Transverse colon (tissue), 4 donors: ENCODE results near the gene HCFC1. TPM values are rescaled to one million over a fixed set of nuclear protein-coding genes. Genes with fewer than 3 reads are reported as not detected.

Experiments
- DNase-seq: peaks from one replicate; pipeline ENCODE4 v3.0.0-alpha.2; 2019
- H3K27ac ChIP-seq, 4 donors: fragments of 200-600 bp; sonication (generic); 2 replicates each; pipeline ENCODE4 v1.5.1; 2016 to 2018; ENCODE audit warnings: inconsistent platforms in 4 of 4
- H3K27me3 ChIP-seq: fragments of 200-600 bp; sonication (generic); 2 replicates; pipeline ENCODE4 v1.5.1; 2017; ENCODE audit warnings: inconsistent platforms
- H3K36me3 ChIP-seq, 4 donors: fragments of 200-600 bp; sonication (generic); 2 replicates each; pipeline ENCODE4 v1.5.1; 2017 to 2019; ENCODE audit warnings: inconsistent platforms in 4 of 4
- H3K4me1 ChIP-seq, 4 donors: fragments of 200-600 bp; sonication (generic); 2 replicates each; pipeline ENCODE4 v1.5.1; 2017 to 2020; ENCODE audit warnings: inconsistent platforms in 4 of 4
- H3K4me3 ChIP-seq, 4 donors: fragments of 200-600 bp; sonication (generic); 1 replicate in 1 of 4; 2 replicates in 3 of 4; pipeline versions ENCODE4 v1.5.1 to v1.6.1; 2017 to 2019; ENCODE audit warnings: inconsistent platforms in 4 of 4
- H3K9me3 ChIP-seq, 2 donors: fragments of 200-600 bp; sonication (generic); 2 replicates each; pipeline ENCODE4 v1.5.1; 2017 to 2019; ENCODE audit warnings: inconsistent platforms in 2 of 2
- CTCF ChIP-seq, 5 experiments: fragments of 200-600 bp in 3 of 5; fragments of 450-650 bp in 2 of 5; sonication (generic) in 3 of 5; IDR thresholded peaks; 1 replicate in 2 of 5; 2 replicates in 3 of 5; pipeline ENCODE4 v1.5.1; 2016 to 2017; ENCODE audit warnings: antibody characterized with exemption in 5 of 5, inconsistent platforms in 3 of 5, mild to moderate bottlenecking in 2 of 5, moderate library complexity in 1 of 5
- EP300 ChIP-seq: sonication (generic); formaldehyde crosslinking; IDR thresholded peaks from one replicate; pipeline ENCODE4 v1.6.1; 2017; ENCODE audit warnings: antibody characterized with exemption, low read depth
- POLR2A ChIP-seq: fragments of 450-650 bp; IDR thresholded peaks from one replicate; pipeline ENCODE4 v1.6.1; 2016; ENCODE audit warnings: antibody characterized with exemption, mild to moderate bottlenecking, moderate library complexity
- POLR2AphosphoS5 ChIP-seq, 3 donors: sonication (generic); formaldehyde crosslinking; IDR thresholded peaks; one replicate each; pipeline ENCODE4 v1.6.1; 2016; ENCODE audit warnings: antibody characterized with exemption in 3 of 3
- WGBS, 2 donors: methylation state at CpG; one replicate each; pipeline ENCODE4 v1.1.5; 2018; ENCODE audit warnings: low coverage in 1 of 2; 5-methylcytosine and 5-hydroxymethylcytosine counted together
- in situ Hi-C, 4 donors: fragments of 200-750 bp; cut with MboI; loops; one replicate each; pipeline versions ENCODE4 v1.15.0 to v1.15.1; 2017; ENCODE audit warnings: low sequenced_read_pairs in 3 of 4, low pct_ligation_motif_present in 1 of 4, low pct_unique_long_range_greater_than_20kb in 1 of 4
- intact Hi-C: fragments of 100-400 bp; cut with DNase I; formaldehyde crosslinking; loops from one replicate; pipeline ENCODE4 v1.15.1; 2023; ENCODE audit warnings: low total_unique reads
- total RNA-seq, 4 donors: library from RNA; depleted of rRNA; stranded (reverse); fragments of >200 nt; gene quantifications; one replicate each; pipeline ENCODE4 v1.1.0, GENCODE V29; 2016

The HCFC1 gene
- total RNA-seq, 4 donors from 2014 or later, result 34.0 to 68.5 (median 49.8) TPM

GRCh38 chrX:153931748-153932147, 39.9 kb downstream of the HCFC1 start:
- 89% methylated on average over 13 of the region's 13 CpGs; no CpG with 5 or more reads in 1 of the 2 donors for WGBS, 2 donors
- H3K4me1 ChIP-seq, result peaks cover 9 to 31% (median 22%) of the 10 kb centered on the region in 4 donors
- in situ Hi-C loops, result loop anchor here in 1 of 4 donors (25.0 kb wide), 2 partner anchors 144 to 969 kb away; partner anchors contain the start of genes IDH3G, SRPK3 and SSR4

GRCh38 chrX:153931151-153931550, 40.5 kb downstream of the HCFC1 start:
- no peak for TF ChIP-seq POLR2A
- no peak for TF ChIP-seq EP300
- TF ChIP-seq CTCF (IDR thresholded peaks at IDR 0.05), result no peak
- TF ChIP-seq POLR2AphosphoS5 (IDR thresholded peaks at IDR 0.05), result no peak
- Histone ChIP-seq H3K36me3 (no peaks in the 10 kb centered on the region), H3K27ac (no peak overlapping the region), H3K9me3 (no peaks in the 10 kb centered on the region), H3K4me3 (no peak overlapping the region), H3K4me1 (peaks cover 9 to 36% (median 25%) of the 10 kb centered on the region in 4 donors), H3K27me3 (no peaks in the 10 kb centered on the region)
- intact Hi-C loops (no loop called here), in situ Hi-C loops (loop anchor here in 1 of 4 donors (25.0 kb wide), 2 partner anchors 144 to 969 kb away; partner anchors contain the start of genes IDH3G, SRPK3 and SSR4)
- WGBS, 2 donors, result 88% methylated on average over 8 of the region's 8 CpGs; no CpG with 5 or more reads in 1 of the 2 donors
- DNase-seq, result no peak

More at GRCh38 chrX:153931748-153932147, 39.9 kb downstream of the HCFC1 start:
- Histone ChIP-seq H3K27ac (no peak overlapping the region), H3K4me3 (no peak overlapping the region), H3K36me3 (no peaks in the 10 kb centered on the region), H3K27me3 (no peaks in the 10 kb centered on the region), H3K9me3 (no peaks in the 10 kb centered on the region)
- intact Hi-C loops, result no loop called here
- TF ChIP-seq POLR2AphosphoS5 (IDR thresholded peaks at IDR 0.05), result no peak
- no peak for TF ChIP-seq POLR2A
- no peak for TF ChIP-seq EP300
- no peak for TF ChIP-seq CTCF (IDR thresholded peaks at IDR 0.05)
- no peak for DNase-seq

GRCh38 chrX:153930011-153930910, 41.4 kb downstream of the HCFC1 start:
- TF ChIP-seq POLR2A (no peak), CTCF (IDR thresholded peaks at IDR 0.05) (no peak), EP300 (no peak)
- H3K9me3 ChIP-seq, result no peaks in the 10 kb centered on the region
- H3K4me1 ChIP-seq, result peaks cover 7 to 32% (median 22%) of the 10 kb centered on the region in 4 donors
- peak overlapping the region in 3 of 4 donors; percentile 75 to 86 (median 76) for H3K27ac ChIP-seq
- DNase-seq, result no peak
- WGBS, 2 donors, result 87% methylated on average over 31 of the region's 31 CpGs; no CpG with 5 or more reads in 1 of the 2 donors
- H3K4me3 ChIP-seq, result no peak overlapping the region
- in situ Hi-C loops, result loop anchor here in 1 of 4 donors (25.0 kb wide), 2 partner anchors 143 to 968 kb away; partner anchors contain the start of genes IDH3G, SRPK3 and SSR4
- no peaks in the 10 kb centered on the region for H3K36me3 ChIP-seq
- H3K27me3 ChIP-seq, result no peaks in the 10 kb centered on the region
- intact Hi-C loops, result no loop called here

GRCh38 chrX:153929576-153929975, 42.0 kb downstream of the HCFC1 start:
- Histone ChIP-seq H3K4me1 (peaks cover 6 to 30% (median 21%) of the 10 kb centered on the region in 4 donors), H3K36me3 (no peaks in the 10 kb centered on the region), H3K27me3 (no peaks in the 10 kb centered on the region), H3K4me3 (no peak overlapping the region), H3K9me3 (no peaks in the 10 kb centered on the region), H3K27ac (peak overlapping the region; percentile 75 to 96 (median 81))
- 87% methylated on average over 10 of the region's 10 CpGs; no CpG with 5 or more reads in 1 of the 2 donors for WGBS, 2 donors
- intact Hi-C loops (no loop called here), in situ Hi-C loops (loop anchor here in 1 of 4 donors (25.0 kb wide), 2 partner anchors 142 to 967 kb away; partner anchors contain the start of genes IDH3G, SRPK3 and SSR4)
- DNase-seq, result no peak
- TF ChIP-seq POLR2A, result no peak
- TF ChIP-seq EP300, result no peak
- TF ChIP-seq CTCF (IDR thresholded peaks at IDR 0.05), result no peak
- TF ChIP-seq POLR2AphosphoS5 (IDR thresholded peaks at IDR 0.05), result no peak
